ENCODE results near the gene PSAT1. TPM values are rescaled to one million over a fixed set of nuclear protein-coding genes. Genes with fewer than 3 reads are reported as not detected.

The PSAT1 gene
- total RNA-seq, 1 experiment from 2014 or later, result 182 TPM

- Histone ChIP-seq H3K4me3 (no peak overlapping the region), H3K27me3 (no peaks in the 10 kb centered on the region), H3K36me3 (no peaks in the 10 kb centered on the region), H3K9me3 (no peaks in the 10 kb centered on the region)
- DNase-seq, result no peak
Observed at GRCh38 chr9:78371981-78372380, 75.1 kb downstream of the PSAT1 start.

Other genes starting within 250 kb of the PSAT1 start
- 10.7 and 17.7 TPM in 2 replicates for gene CEP78, start 61.0 kb upstream of the PSAT1 start, total RNA-seq (2014; rRNA removed; shearing (Covaris generic); ENCODE audit: low replicate concordance)

Data from MG63 (cell line).